Spleen (tissue), 11 donors: Measurements from ENCODE around the gene TMTC2. TPM values are rescaled to one million over a fixed set of nuclear protein-coding genes. Genes with fewer than 3 reads are reported as not detected.

ENCODE experiments used
- DNase-seq: peaks from one replicate; pipeline ENCODE4 v3.0.0-alpha.2; 2020
- H3K27ac ChIP-seq, 8 donors: fragments of 200-600 bp; sonication (generic) in 7 of 8; 1 replicate in 4 of 8; 2 replicates in 4 of 8; pipeline versions ENCODE4 v1.5.0 to v1.8.0; 2016 to 2021; ENCODE audit warnings: inconsistent platforms in 4 of 8, mild to moderate bottlenecking in 4 of 8, moderate library complexity in 1 of 8
- H3K27me3 ChIP-seq, 7 donors: fragments of 200-600 bp; sonication (generic) in 6 of 7; replicated peaks in 1 of 7; 1 replicate in 4 of 7; 2 replicates in 3 of 7; pipeline versions ENCODE4 v1.5.0 to v1.8.0; 2016 to 2021; ENCODE audit warnings: inconsistent platforms in 3 of 7, mild to moderate bottlenecking in 1 of 7
- H3K36me3 ChIP-seq, 6 donors: fragments of 200-600 bp; sonication (generic) in 5 of 6; 1 replicate in 4 of 6; 2 replicates in 2 of 6; pipeline versions ENCODE4 v1.5.0 to v1.8.0; 2016 to 2021; ENCODE audit warnings: inconsistent platforms in 2 of 6
- H3K4me1 ChIP-seq, 6 donors: fragments of 200-600 bp; sonication (generic) in 5 of 6; 1 replicate in 3 of 6; 2 replicates in 3 of 6; pipeline versions ENCODE4 v1.5.0 to v1.8.0; 2016 to 2021; ENCODE audit warnings: inconsistent platforms in 3 of 6
- H3K4me3 ChIP-seq, 8 donors: fragments of 200-600 bp; sonication (generic) in 7 of 8; 1 replicate in 4 of 8; 2 replicates in 4 of 8; pipeline versions ENCODE4 v1.5.0 to v1.8.0; 2016 to 2021; ENCODE audit warnings: inconsistent platforms in 4 of 8, mild to moderate bottlenecking in 4 of 8, moderate library complexity in 2 of 8
- H3K9me3 ChIP-seq, 8 donors: fragments of 200-600 bp; sonication (generic) in 7 of 8; 1 replicate in 4 of 8; 2 replicates in 4 of 8; pipeline versions ENCODE4 v1.5.0 to v1.8.0; 2016 to 2021; ENCODE audit warnings: inconsistent platforms in 4 of 8
- POLR2A ChIP-seq, 3 donors: fragments of 450-650 bp; IDR thresholded peaks; one replicate each; pipeline ENCODE4 v1.5.1; 2017; ENCODE audit warnings: antibody characterized with exemption in 3 of 3, mild to moderate bottlenecking in 1 of 3
- POLR2AphosphoS5 ChIP-seq, 3 donors: sonication (generic); formaldehyde crosslinking; IDR thresholded peaks; one replicate each; pipeline ENCODE4 v1.5.1; 2017; ENCODE audit warnings: antibody characterized with exemption in 3 of 3
- WGBS, 5 donors: extraction: QIAGEN DNeasy Blood & Tissue Kit in 3 of 5; methylation state at CpG; one replicate each; pipeline versions ENCODE4 v1.1.5 to v1.1.7; 2013 to 2018; 5-methylcytosine and 5-hydroxymethylcytosine counted together
- intact Hi-C: fragments of 100-400 bp; cut with DNase I; formaldehyde crosslinking; loops from one replicate; pipeline ENCODE4 v1.15.0; 2023; ENCODE audit warnings: low total_unique reads
- polyA plus RNA-seq, 3 donors: library from polyadenylated mRNA; stranded (reverse); fragments of 200-250 nt; gene quantifications; one replicate each; pipeline ENCODE4 v1.2.1, GENCODE V29; 2013
- total RNA-seq, 7 donors: library from RNA; depleted of rRNA in 3 of 7; stranded (reverse); fragments of >200 nt in 3 of 7; fragmentation: NEBNext Ultra II Directional in 4 of 7; extraction: Animal tissue kit (Norgen Biotek cat#: 25700) in 4 of 7; gene quantifications; one replicate each; pipeline versions ENCODE4 v1.1.0 to v1.2.1, GENCODE V29; 2016 to 2021
- TF ChIP-seq, protein P1 (sequence below), 11 experiments: fragments of 200-600 bp in 7 of 11; fragments of 450-650 bp in 4 of 11; sonication (generic) in 4 of 11; IDR thresholded peaks in 8 of 11; conservative IDR thresholded peaks in 3 of 11; 1 replicate in 7 of 11; 2 replicates in 4 of 11; pipeline versions ENCODE4 v1.4.0 to v1.8.0; 2016 to 2021; ENCODE audit warnings: antibody characterized with exemption in 11 of 11, inconsistent platforms in 4 of 11, mild to moderate bottlenecking in 1 of 11
- donor health status: healthy with polysubstance abuse.
- donor health status: DM: no; HTN: no; CAD: no; lungs with moderate emphysema.
- donor health status: DM: no; HTN: no; CAD: no.
- donor health status: Bipolar disorder and iron deficiency.
- donor health status: healthy.
- donor health status: DM: no; HTN: no; CAD: no.
- donor health status: DM: yes; HTN: yes; CAD: no.

TMTC2 gene
- total and polyA plus RNA-seq, 10 donors: 0.74 to 8.5 (median 4.0) TPM

DNA sequence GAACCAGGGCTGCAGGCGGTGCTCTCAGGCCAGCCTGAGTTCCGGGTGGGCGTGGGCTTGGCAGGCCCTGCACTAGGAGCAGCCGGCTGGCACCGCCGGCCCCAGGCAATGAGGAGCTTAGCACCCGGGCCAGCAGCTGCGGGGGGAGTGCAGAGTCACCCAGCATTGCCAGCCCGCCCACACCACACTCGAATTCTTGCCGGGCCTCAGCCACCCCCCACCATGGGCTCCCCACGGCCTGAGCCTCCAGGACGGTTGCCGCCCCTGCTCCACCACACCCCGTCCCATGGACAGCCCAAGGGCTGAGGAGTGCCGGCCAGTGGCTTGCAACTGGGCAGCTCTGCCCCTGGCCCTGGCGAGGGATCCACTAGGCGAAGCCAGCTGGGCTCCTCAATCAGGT, 453.4 kb downstream of the TMTC2 start:
- H3K4me1 ChIP-seq: no peaks in the 10 kb centered on the region
- DNase-seq: no peak
- no peak overlapping the region for H3K27ac ChIP-seq
- peaks cover 0 to 17% (median 2%) of the 10 kb centered on the region in 8 donors for H3K9me3 ChIP-seq
- TF ChIP-seq, protein P1, sequence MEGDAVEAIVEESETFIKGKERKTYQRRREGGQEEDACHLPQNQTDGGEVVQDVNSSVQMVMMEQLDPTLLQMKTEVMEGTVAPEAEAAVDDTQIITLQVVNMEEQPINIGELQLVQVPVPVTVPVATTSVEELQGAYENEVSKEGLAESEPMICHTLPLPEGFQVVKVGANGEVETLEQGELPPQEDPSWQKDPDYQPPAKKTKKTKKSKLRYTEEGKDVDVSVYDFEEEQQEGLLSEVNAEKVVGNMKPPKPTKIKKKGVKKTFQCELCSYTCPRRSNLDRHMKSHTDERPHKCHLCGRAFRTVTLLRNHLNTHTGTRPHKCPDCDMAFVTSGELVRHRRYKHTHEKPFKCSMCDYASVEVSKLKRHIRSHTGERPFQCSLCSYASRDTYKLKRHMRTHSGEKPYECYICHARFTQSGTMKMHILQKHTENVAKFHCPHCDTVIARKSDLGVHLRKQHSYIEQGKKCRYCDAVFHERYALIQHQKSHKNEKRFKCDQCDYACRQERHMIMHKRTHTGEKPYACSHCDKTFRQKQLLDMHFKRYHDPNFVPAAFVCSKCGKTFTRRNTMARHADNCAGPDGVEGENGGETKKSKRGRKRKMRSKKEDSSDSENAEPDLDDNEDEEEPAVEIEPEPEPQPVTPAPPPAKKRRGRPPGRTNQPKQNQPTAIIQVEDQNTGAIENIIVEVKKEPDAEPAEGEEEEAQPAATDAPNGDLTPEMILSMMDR (IDR thresholded peaks at IDR 0.05 in 8 of 11, conservative IDR thresholded peaks at IDR 0.05 in 3 of 11): no peak
- 93 to 96% (median 95%) methylated on average over 9 to 18 of the region's 18 CpGs for WGBS, 5 donors
- no peak overlapping the region for H3K4me3 ChIP-seq
- intact Hi-C loops: no loop called here
- H3K36me3 ChIP-seq: no peaks in the 10 kb centered on the region
- H3K27me3 ChIP-seq: no peaks in the 10 kb centered on the region

DNA sequence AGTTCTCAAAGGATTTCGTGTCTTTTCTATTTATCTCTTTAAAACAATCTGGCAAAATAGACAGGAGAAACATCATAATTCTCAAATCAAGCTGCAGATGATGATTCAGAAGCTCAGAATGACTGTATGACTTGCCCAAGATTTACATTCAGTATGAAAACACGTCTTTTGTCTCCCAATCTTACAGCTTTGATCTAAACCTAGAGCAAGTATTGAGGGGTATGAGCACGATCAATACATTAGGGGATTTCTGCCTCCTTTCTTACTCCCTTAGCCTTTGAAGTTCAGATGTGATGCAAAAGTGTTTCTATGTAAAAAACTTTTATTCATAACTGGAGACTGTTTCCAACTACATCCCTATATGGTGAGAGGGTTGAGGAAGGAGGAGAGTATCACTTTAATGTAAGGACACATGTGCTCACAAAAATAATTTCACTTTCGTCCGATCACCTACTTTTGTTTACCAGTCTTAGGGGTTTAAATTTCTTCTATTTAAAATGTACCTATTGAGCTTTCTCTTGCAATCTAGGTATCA, 454.8 kb downstream of the TMTC2 start:
- Histone ChIP-seq H3K27me3 (no peaks in the 10 kb centered on the region), H3K36me3 (no peaks in the 10 kb centered on the region), H3K9me3 (peaks cover 0 to 17% (median 2%) of the 10 kb centered on the region in 8 donors), H3K4me1 (no peaks in the 10 kb centered on the region), H3K27ac (no peak overlapping the region), H3K4me3 (no peak overlapping the region)
- intact Hi-C loops: no loop called here
- 73 to 90% (median 80%) methylated on average over 5 of the region's 5 CpGs for WGBS, 5 donors
- DNase-seq: no peak
- TF ChIP-seq POLR2A (IDR thresholded peaks at IDR 0.05): no peak
- TF ChIP-seq POLR2AphosphoS5 (IDR thresholded peaks at IDR 0.05): no peak
- TF ChIP-seq, protein P1 (IDR thresholded peaks at IDR 0.05 in 8 of 11, conservative IDR thresholded peaks at IDR 0.05 in 3 of 11): no peak

DNA sequence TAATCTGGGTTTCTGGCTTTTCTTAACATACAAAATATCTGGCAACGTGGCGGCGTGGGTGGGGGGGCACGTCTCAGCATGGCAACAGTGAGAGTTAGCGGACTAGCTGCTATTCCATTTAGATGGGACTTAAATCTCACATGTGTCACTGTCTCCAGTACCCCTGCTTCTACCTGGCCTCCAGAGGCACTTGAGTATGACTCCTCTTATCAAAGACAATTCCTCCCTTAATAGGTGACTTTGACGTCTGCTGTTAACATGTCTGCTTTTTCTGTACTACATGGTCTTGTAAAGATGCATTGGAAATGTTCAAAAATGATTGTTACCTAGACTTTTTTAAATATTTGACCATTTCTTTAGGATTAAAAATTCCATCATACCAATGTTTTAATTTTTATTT, 456.2 kb downstream of the TMTC2 start:
- no peak for TF ChIP-seq POLR2AphosphoS5 (IDR thresholded peaks at IDR 0.05)
- no peak for TF ChIP-seq POLR2A (IDR thresholded peaks at IDR 0.05)
- TF ChIP-seq, protein P1 (IDR thresholded peaks at IDR 0.05 in 8 of 11, conservative IDR thresholded peaks at IDR 0.05 in 3 of 11): no peak
- H3K9me3 ChIP-seq: peaks cover 0 to 17% (median 2%) of the 10 kb centered on the region in 8 donors
- no peak overlapping the region for H3K4me3 ChIP-seq
- no peak overlapping the region for H3K27ac ChIP-seq
- 72 to 91% (median 90%) methylated on average over 6 of the region's 6 CpGs for WGBS, 5 donors
- H3K36me3 ChIP-seq: no peaks in the 10 kb centered on the region
- intact Hi-C loops: no loop called here
- no peak for DNase-seq
- no peaks in the 10 kb centered on the region for H3K4me1 ChIP-seq
- no peaks in the 10 kb centered on the region for H3K27me3 ChIP-seq

DNA sequence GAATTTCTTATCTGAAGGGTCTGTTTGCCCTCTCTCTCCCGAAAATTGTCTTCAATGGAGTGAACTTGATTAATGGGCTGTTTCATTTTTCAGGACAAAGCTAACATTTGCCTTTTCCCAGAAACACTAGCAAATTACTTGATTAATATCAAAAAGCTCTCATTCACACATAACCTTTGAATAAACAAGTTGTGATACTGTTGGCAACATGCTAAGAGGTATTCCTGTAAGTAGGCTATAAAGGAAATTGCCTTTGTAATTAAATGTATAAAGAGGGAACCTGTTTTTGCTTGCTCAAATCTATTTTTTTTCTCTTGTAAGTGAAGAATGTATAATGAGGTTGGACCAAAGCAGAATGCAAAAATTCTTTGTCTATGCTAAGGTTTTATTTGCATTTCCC, 457.2 kb downstream of the TMTC2 start:
- intact Hi-C loops: no loop called here
- no peak overlapping the region for H3K4me3 ChIP-seq
- DNase-seq: no peak
- no peaks in the 10 kb centered on the region for H3K27me3 ChIP-seq
- peaks cover 0 to 17% (median 2%) of the 10 kb centered on the region in 8 donors for H3K9me3 ChIP-seq
- 70 to 86% (median 78%) methylated on average over 1 of the region's 1 CpG for WGBS, 5 donors
- H3K4me1 ChIP-seq: no peaks in the 10 kb centered on the region
- no peaks in the 10 kb centered on the region for H3K36me3 ChIP-seq
- TF ChIP-seq POLR2AphosphoS5 (IDR thresholded peaks at IDR 0.05) (no peak), POLR2A (IDR thresholded peaks at IDR 0.05) (no peak)
- TF ChIP-seq, protein P1 (IDR thresholded peaks at IDR 0.05 in 8 of 11, conservative IDR thresholded peaks at IDR 0.05 in 3 of 11): no peak
- no peak overlapping the region for H3K27ac ChIP-seq
